Neural cell (in vitro differentiated cells): ENCODE results near the gene ATP11B. TPM values are rescaled to one million over a fixed set of nuclear protein-coding genes. Genes with fewer than 3 reads are reported as not detected.

Experiments
- H2AFZ ChIP-seq: fragments of 200-600, 300-800 bp; sonication (generic), shearing (Covaris generic); 2 replicates; pipeline ENCODE4 v1.6.0; 2014; ENCODE audit warnings: low read depth, mild to moderate bottlenecking, antibody characterized with exemption, low read length, moderate library complexity
- H3F3A ChIP-seq: fragments of 200-600 bp; shearing (Covaris generic); 2 replicates; pipeline ENCODE4 v1.6.1; 2016; ENCODE audit warnings: mild to moderate bottlenecking, moderate library complexity, mixed read lengths, antibody characterized with exemption, low read length; ENCODE audit not compliant: insufficient read depth, poor library complexity, severe bottlenecking
- H3K27ac ChIP-seq: fragments of 200-600, 300-800 bp; sonication (generic), shearing (Covaris generic); 2 replicates; pipeline ENCODE4 v1.5.1; 2014; ENCODE audit warnings: mild to moderate bottlenecking, low read length, moderate library complexity
- H3K27me3 ChIP-seq: fragments of 300-800, 200-600 bp; sonication (generic), shearing (Covaris generic); 2 replicates; pipeline ENCODE4 v1.6.0; 2014; ENCODE audit warnings: mild to moderate bottlenecking, low read depth, low read length, moderate library complexity; ENCODE audit not compliant: insufficient read depth
- H3K36me3 ChIP-seq: fragments of 300-800, 200-600 bp; sonication (generic), shearing (Covaris generic); 2 replicates; pipeline ENCODE4 v1.5.1; 2014; ENCODE audit warnings: mild to moderate bottlenecking, antibody characterized with exemption, low read length, moderate library complexity; ENCODE audit not compliant: insufficient read depth
- H3K4me2 ChIP-seq: fragments of 300-800, 200-600 bp; sonication (generic), shearing (Covaris generic); 2 replicates; pipeline ENCODE4 v1.6.0; 2014; ENCODE audit warnings: mild to moderate bottlenecking, low read length
- H3K4me3 ChIP-seq: fragments of 300-800, 200-600 bp; sonication (generic), shearing (Covaris generic); 2 replicates; pipeline ENCODE4 v1.5.1; 2014; ENCODE audit warnings: mild to moderate bottlenecking, low read length, moderate library complexity
- H3K79me2 ChIP-seq: fragments of 200-600 bp; shearing (Covaris generic); replicated peaks from 2 replicates; pipeline ENCODE4 v1.6.0; 2014; ENCODE audit warnings: mild to moderate bottlenecking, low read length, moderate library complexity; ENCODE audit not compliant: insufficient read depth
- H3K9ac ChIP-seq: fragments of 300-800, 200-600 bp; sonication (generic), shearing (Covaris generic); 2 replicates; pipeline ENCODE4 v1.6.1; 2016; ENCODE audit warnings: mild to moderate bottlenecking, low read length, mixed read lengths
- H3K9me2 ChIP-seq: fragments of 200-600 bp; shearing (Covaris generic); 2 replicates; pipeline ENCODE4 v1.6.1; 2016; ENCODE audit warnings: mild to moderate bottlenecking, low read length, mixed read lengths; ENCODE audit not compliant: insufficient read depth
- H3K9me3 ChIP-seq: fragments of 200-600, 300-800 bp; sonication (generic), shearing (Covaris generic); 2 replicates; pipeline ENCODE4 v1.6.1; 2016; ENCODE audit warnings: mild to moderate bottlenecking, mixed run types, low read length, moderate library complexity, mixed read lengths
- H4K20me1 ChIP-seq: fragments of 200-600 bp; shearing (Covaris generic); 2 replicates; pipeline ENCODE4 v1.6.1; 2016; ENCODE audit warnings: mild to moderate bottlenecking, mixed run types; ENCODE audit not compliant: insufficient read depth
- CTCF ChIP-seq: fragments of 450-650 bp; IDR thresholded peaks from 2 replicates; pipeline ENCODE4 v1.5.1; 2014; ENCODE audit warnings: antibody characterized with exemption, mild to moderate bottlenecking, moderate library complexity; ENCODE audit not compliant: poor library complexity, severe bottlenecking
- EP300 ChIP-seq: fragments of 450-650 bp; conservative IDR thresholded peaks from 2 replicates; pipeline ENCODE4 v1.6.1; 2014; ENCODE audit warnings: antibody characterized with exemption, mild to moderate bottlenecking, moderate library complexity; ENCODE audit not compliant: poor library complexity, severe bottlenecking
- EZH2 ChIP-seq: fragments of 200-600, 300-800 bp; shearing (Covaris generic), sonication (generic); IDR thresholded peaks from 2 replicates; pipeline ENCODE4 v1.6.1; 2014; ENCODE audit warnings: antibody characterized with exemption, low read length, borderline replicate concordance, mild to moderate bottlenecking; ENCODE audit not compliant: insufficient read depth, poor library complexity, severe bottlenecking
- MXI1 ChIP-seq: fragments of 450-650 bp; conservative IDR thresholded peaks from 2 replicates; pipeline ENCODE4 v1.6.1; 2014; ENCODE audit warnings: antibody characterized with exemption, mild to moderate bottlenecking; ENCODE audit not compliant: poor library complexity, severe bottlenecking
- POLR2AphosphoS5 ChIP-seq: IDR thresholded peaks from 2 replicates; pipeline ENCODE4 v1.6.1; 2012
- RAD21 ChIP-seq: fragments of 450-650 bp; conservative IDR thresholded peaks from 2 replicates; pipeline ENCODE4 v1.6.1; 2014; ENCODE audit warnings: antibody characterized with exemption, mild to moderate bottlenecking, moderate library complexity
- REST ChIP-seq: IDR thresholded peaks from 2 replicates; pipeline ENCODE4 v1.6.1; 2012; ENCODE audit warnings: borderline replicate concordance
- SMC3 ChIP-seq: fragments of 450-650 bp; conservative IDR thresholded peaks from 2 replicates; pipeline ENCODE4 v1.6.1; 2014; ENCODE audit warnings: antibody characterized with exemption, mild to moderate bottlenecking, moderate library complexity; ENCODE audit not compliant: poor library complexity
- TAF1 ChIP-seq: IDR thresholded peaks from 2 replicates; pipeline ENCODE4 v1.6.1; 2012; ENCODE audit warnings: low read depth
- polyA plus RNA-seq: library from polyadenylated mRNA; depleted of rRNA; stranded (reverse); fragments of >200 nt; gene quantifications from 2 replicates; pipeline ENCODE4 v1.2.3, GENCODE V29; 2014

The ATP11B gene
- polyA plus RNA-seq, 1 donor from 2014 or later, result 31.2 TPM

- no peaks in the 10 kb centered on the region for H3K27me3 ChIP-seq
- TF ChIP-seq RAD21, result no peak
- no peak for TF ChIP-seq TAF1
- TF ChIP-seq CTCF, result no peak
- no peak for TF ChIP-seq REST
- no peak for TF ChIP-seq EP300
- no peak for TF ChIP-seq POLR2AphosphoS5
- no peak for TF ChIP-seq EZH2
- no peak for TF ChIP-seq SMC3
- no peak for TF ChIP-seq MXI1
Observed at GRCh38 chr3:182789371-182789770, 3.9 kb upstream of the ATP11B start.

DNA sequence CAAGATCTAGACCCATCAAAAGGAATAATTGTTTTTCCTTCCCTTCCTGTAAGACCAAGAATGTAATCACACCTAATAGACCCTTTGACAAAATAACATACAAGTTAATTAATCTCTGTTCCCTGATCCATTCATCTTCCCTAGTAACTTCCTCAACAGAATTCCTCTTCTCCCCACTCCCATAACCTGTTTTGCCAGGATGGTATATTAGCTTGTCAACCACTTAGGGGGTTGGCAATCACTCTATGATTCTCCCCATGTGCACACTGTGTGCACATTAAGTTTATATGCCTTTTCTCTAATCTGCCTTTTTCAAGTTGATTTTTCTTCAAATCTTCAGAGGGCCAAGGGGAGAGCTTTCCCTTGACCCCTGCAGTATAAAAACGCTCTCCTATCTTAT, 2.7 kb upstream of the ATP11B start:
- Histone ChIP-seq H3F3A (no peaks in the 10 kb centered on the region), H4K20me1 (no peaks in the 10 kb centered on the region), H3K79me2 (peaks cover 8% of the 10 kb centered on the region), H3K27ac (no peak overlapping the region), H3K4me3 (no peak overlapping the region), H3K4me2 (no peak overlapping the region), H3K9me3 (no peaks in the 10 kb centered on the region), H3K36me3 (no peaks in the 10 kb centered on the region), H3K9me2 (no peaks in the 10 kb centered on the region), H3K27me3 (no peaks in the 10 kb centered on the region), H3K9ac (no peak overlapping the region), H2AFZ (no peak overlapping the region)
- TF ChIP-seq REST (no peak), EP300 (no peak), TAF1 (no peak)

More at GRCh38 chr3:182789371-182789770, 3.9 kb upstream of the ATP11B start:
- Histone ChIP-seq H4K20me1 (no peaks in the 10 kb centered on the region), H3K36me3 (no peaks in the 10 kb centered on the region), H3K9me3 (no peaks in the 10 kb centered on the region), H3K4me2 (no peak overlapping the region), H3K9ac (no peak overlapping the region), H3K79me2 (no peaks in the 10 kb centered on the region), H3K27ac (no peak overlapping the region), H3K9me2 (no peaks in the 10 kb centered on the region), H3K4me3 (no peak overlapping the region), H3F3A (no peaks in the 10 kb centered on the region), H2AFZ (no peak overlapping the region)
